Stimulated activated naive CD4-positive, alpha-beta T cell treated with Interleukin-2 at 50 U/mL for 16 hours (primary cell): ENCODE results near the gene TNS1.
"Not testable (repeated sequence)": the region's sequence is repeated elsewhere in the genome, so short reads cannot be mapped to it uniquely, and the experiment has no call there.

Source experiments
- DNase-seq: peaks from one replicate; lab custom pipeline; 2025; lab: John Stamatoyannopoulos, UW

Gene TNS1

DNA sequence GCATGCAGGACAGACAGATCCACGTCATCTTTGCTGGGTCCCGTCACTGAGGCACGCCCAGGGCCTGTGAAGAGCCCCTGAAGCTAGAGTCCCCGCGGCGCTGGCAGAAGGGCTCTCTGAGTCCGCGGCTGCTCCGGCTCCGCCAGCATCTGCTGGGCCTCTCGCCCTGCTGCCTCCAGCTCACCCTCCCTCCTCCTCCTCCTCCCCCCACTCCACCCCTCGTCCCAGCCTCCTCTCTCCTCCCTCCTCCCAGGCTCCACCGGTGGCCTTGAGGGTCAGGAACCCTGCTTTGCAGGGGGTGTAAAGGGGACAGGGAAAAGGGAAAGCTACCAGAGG lies at the start of gene TNS1:
TSS of gene TNS1 (minus strand) at position 151 of the 336 bp plus-strand sequence. CDS start at position 28, 123 bp downstream.
- no peak for DNase-seq

GRCh38 chr2:218051903-218052302 lies 49.1 kb upstream of the TNS1 start:
- DNase-seq, result no peak

DNA sequence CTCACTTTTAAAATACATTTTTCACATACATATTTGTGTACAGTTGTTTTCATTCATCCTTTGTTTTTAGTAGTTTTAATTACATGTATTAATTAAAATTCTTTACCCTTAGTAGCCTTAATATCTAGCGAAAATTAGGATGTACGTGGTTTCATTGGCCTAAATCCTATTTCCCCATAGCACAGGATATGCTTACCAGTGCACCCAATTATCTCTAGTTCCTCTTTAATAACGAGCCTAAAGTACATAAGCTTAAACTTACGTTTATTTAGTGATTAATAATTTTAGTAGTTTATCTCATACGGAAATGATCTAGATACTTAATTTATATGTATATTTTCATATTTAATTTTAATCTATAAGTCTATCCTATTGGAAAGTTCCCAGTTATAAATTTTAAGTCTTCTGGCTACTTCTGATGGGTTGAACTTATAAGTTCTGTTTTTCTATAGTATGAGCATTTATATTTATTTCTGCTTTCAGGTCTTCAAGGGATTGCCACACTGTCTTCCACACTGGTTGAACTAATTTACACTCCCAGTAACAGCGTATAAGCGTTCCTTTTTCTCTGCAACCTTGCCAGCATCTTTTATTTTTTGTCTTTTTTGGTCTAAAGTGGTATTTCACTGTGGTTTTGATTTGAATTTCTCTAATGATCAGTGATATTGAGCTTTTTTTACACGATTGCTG lies 44.9 kb upstream of the TNS1 start:
- DNase-seq, result no peak

DNA sequence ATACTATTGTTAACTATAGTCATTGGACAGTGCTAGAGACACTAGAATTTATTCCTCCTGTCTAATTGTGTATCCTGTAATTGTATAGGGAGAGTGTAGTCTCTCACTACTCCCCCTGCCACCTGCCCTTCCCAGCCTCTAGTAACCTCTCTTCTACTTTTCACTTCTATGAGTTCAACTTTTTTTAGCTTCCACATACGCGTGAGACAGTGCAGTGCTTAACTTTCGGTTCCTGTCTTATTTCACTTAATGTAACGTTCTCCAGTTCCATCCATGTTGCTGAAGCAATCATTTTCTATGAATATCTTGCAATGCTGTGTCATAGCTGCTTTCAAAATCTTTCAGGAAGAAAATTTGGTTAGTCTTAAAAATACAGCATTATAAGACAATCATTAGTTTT lies 43.4 kb upstream of the TNS1 start:
- DNase-seq, result no peak

DNA sequence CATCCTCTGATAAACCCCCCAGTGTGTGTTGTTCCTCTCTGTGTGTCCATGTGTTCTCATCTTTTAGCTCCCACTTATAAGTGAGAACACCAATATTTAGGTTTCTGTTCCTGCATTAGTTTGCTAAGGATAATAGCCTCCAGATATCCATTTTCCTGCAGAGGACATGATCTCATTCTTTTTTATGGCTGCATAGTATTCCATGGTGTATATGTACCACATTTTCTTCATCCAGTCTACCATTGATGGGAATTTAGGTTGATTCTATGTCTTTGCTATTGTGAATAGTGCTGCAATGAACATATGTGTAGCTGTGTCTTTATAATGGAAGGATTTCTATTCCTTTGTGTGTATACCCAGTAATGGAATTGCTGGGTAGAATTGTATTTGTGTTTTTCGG lies 41.8 kb upstream of the TNS1 start:
- not testable (repeated sequence) for DNase-seq

DNA sequence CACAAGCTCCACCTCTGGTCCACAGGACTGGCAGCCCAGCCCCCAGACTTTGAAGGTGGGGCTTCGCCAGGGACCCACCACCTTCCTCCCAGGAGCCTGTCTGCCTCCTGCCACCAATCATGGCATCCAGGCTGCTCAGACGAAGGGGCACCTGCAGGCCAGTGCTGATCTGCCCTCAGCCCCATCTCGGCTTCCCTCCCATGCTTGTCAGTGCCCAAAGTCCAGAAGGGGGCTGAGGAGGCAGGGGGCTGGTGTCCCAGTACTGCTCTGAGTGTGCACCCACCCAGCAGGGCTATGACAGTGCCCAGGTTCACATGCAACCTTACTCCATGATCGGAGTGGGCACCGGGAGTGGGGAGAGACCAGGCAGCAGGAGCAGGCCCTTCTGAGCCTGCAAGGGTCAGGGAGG lies 40.9 kb upstream of the TNS1 start:
- no peak for DNase-seq

- DNase-seq, result no peak
These were observed 40.3 kb upstream of the TNS1 start for GRCh38 chr2:218043100-218043499.

GRCh38 chr2:218041302-218042168 lies 38.7 kb upstream of the TNS1 start:
- DNase-seq, result no peak

- DNase-seq, result no peak
These were observed 38.1 kb upstream of the TNS1 start for GRCh38 chr2:218040883-218041282.

DNA sequence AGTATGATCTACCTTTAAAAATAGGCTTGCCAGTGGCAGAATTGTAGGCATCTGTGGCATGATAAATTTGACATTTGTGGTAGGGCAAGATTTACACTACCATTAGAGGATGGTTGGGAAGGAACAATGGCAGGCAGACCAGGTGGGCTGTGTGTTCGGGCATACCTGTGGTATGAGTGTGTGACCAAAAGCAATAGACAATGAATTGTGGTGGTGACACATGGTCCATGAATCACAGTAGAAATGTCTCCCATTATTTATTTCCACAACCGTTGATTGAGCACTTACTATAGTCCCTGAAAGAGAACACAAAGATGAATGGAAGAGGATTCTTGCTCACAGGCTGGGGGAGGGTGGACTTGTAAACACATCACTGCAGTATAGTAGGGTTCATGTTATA lies 36.4 kb upstream of the TNS1 start:
- DNase-seq, result no peak

DNA sequence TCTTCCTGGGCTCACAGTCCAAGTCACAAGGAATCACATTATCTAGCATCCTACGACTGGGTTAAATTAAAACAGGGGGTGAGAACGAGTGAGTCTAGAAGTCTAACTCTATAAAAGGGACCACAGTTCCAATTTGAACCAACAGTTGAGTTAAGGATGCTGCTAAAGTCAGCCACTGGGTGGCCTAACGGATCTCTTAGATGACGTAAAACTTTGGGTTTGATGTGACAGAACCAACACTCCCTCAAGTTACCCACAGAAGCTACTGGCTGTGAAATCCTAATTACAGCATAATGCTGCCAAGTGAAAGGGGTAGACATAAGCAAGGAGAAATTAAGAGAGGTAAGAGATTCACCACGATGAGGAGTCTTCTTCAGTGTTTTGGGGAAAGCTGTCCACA lies 33.6 kb upstream of the TNS1 start:
- DNase-seq, result no peak

DNA sequence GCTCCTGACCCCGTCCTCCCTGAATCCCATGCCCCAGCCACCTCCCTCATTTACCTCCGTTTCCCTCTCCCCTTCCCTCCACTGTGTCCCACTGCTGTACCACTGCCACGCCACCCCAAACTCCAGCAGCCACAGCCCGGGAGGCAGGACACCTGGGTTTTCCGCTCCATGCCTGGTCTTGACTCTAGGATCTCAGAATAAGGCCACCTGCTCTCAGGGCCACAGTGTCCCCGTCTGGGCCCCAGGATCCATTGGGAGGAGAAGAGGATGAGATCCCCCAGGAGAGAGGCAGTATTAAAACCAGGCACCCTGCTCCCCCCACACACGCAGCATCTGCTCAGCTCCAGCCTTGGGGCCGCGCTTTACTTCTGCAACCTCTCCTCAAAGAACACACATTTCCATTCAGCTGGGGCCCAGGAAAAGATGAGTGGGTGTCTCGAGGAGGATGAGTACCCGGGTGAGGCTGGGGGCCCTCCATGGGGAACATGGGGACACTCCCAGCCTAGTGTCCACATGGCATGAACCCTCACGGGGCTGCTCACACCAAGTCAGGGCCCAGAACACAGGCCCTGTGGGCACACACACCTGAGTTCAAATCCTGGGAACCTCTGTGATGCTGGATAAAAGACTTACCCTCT lies 32.8 kb upstream of the TNS1 start:
- DNase-seq, result no peak

GRCh38 chr2:218034497-218035213 lies 31.9 kb upstream of the TNS1 start:
- peak; percentile 47 for DNase-seq

- DNase-seq, result no peak
These were observed 31.0 kb upstream of the TNS1 start for GRCh38 chr2:218033590-218034496.

GRCh38 chr2:218033208-218033589 lies 30.4 kb upstream of the TNS1 start:
- no peak for DNase-seq

DNA sequence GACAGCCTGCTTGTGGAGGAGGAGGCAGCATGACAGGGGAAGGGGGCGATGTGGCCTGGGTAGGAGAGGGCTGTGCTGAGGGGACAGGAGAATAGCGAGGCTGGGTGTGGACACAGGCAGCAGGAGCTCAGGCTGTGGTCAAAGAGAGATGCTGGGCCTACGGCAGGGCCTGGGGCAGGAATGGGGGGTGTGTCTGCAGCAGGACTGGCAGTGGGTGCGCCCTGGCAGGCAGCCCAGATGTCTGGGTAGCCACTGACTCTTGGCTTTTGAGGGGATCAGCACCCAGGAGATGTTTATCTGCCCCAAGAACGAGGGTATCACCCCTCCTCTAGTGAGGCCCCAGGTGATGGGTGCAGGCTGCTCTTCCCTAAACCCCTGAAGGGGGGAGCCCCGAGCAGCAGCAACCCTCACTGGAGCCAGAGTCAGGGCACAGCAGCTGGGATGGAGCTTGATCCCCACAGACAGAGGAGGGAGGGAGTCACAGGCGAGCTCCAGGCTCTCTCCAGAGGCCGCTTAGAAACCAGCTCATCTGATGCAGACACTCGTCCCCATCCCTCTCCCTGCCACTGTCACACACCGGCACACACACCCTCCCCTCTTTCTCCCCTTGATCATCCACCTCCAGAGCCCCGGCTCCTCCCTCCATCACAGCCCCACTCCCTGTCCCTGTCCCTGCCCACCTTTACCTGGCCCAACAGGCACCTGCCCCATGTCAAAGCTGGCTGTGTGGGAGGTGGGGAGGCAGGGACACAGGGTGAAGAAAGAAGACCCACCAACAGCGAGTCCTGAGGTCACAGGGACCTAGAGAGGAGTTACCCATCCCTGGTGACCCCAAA lies 29.8 kb upstream of the TNS1 start:
- DNase-seq, result no peak

DNA sequence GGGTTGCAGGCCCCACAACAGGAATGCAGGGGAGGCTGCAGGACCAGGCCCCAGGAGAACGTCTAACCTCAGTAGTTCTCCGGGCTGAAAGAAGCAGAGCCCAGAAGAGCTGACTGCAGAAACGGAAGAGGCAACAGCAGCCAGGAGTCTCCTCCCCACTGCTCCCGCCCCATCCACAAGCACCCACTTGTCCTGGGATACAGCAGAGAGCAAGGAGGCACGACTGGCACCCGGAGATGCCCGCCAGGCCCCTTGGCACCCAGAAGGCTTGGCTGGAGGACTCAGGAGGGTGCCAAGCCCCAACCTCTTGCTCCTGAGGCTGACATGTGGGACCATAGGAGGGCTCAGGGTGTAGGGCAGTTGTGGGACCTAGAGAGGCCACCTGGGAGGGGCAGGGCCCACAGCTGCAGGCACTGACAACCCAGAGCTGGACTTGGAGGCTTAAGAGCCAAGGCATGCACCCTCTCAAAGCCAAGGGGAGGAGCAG lies 29.0 kb upstream of the TNS1 start:
- no peak for DNase-seq

DNA sequence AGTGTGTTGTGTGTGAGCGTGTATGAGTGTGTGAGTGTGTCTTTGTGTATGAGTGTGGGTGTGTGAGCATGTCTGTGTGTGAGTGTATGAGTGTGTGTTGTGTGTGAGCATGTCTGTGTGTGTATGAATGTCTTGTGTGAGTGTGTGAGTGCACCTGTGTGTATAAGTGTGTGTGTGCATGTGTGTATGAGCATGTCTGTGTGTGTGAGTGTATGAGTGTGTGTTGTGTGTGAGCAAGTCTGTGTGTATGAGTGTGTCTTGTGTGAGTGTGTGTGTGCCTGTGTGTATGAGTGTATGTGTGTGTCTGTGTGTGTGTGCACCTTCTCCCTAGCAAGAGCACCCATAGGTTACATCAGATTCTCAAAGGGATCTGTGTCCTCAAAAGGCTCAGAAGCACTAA lies 28.5 kb upstream of the TNS1 start:
- no peak for DNase-seq

- DNase-seq, result no peak
These were observed 27.8 kb upstream of the TNS1 start for GRCh38 chr2:218030409-218031195.
